Measurements from ENCODE around the gene PLPP1. TPM values are rescaled to one million over a fixed set of nuclear protein-coding genes. Genes with fewer than 3 reads are reported as not detected.

Gene PLPP1
- total RNA-seq, 3 donors from 2014 or later: 88.8 to 132 (median 122) TPM

GRCh38 chr5:55450050-55450765 is 84.6 kb downstream of the PLPP1 start:
- no peak for ATAC-seq
- Histone ChIP-seq H3K4me3 (no peak overlapping the region), H3K4me1 (ENCODE audit: low read depth) (peaks cover 5% of the 10 kb centered on the region), H3K9me3 (no peaks in the 10 kb centered on the region), H3K36me3 (ENCODE audit: low read depth) (no peaks in the 10 kb centered on the region)
- TF ChIP-seq CTCF (IDR thresholded peaks at IDR 0.05): no peak
- intact Hi-C loops (cut with DNase I, micrococcal nuclease): no loop called here
- DNase-seq: no peak

- H3K36me3 ChIP-seq (ENCODE audit: low read depth): no peaks in the 10 kb centered on the region
- ATAC-seq: no peak
- no peak overlapping the region for H3K4me3 ChIP-seq
- H3K4me1 ChIP-seq (ENCODE audit: low read depth): no peaks in the 10 kb centered on the region
- DNase-seq: no peak
- TF ChIP-seq CTCF (IDR thresholded peaks at IDR 0.05): no peak
- no peaks in the 10 kb centered on the region for H3K9me3 ChIP-seq
- intact Hi-C loops (cut with DNase I, micrococcal nuclease): no loop called here
These were observed 88.0 kb downstream of the PLPP1 start for GRCh38 chr5:55446640-55447351.

- no peaks in the 10 kb centered on the region for H3K9me3 ChIP-seq
- TF ChIP-seq CTCF (IDR thresholded peaks at IDR 0.05): no peak
- DNase-seq: no peak
- H3K4me3 ChIP-seq: no peak overlapping the region
- H3K4me1 ChIP-seq (ENCODE audit: low read depth): no peaks in the 10 kb centered on the region
- no peaks in the 10 kb centered on the region for H3K36me3 ChIP-seq (ENCODE audit: low read depth)
- ATAC-seq: no peak
- intact Hi-C loops (cut with DNase I, micrococcal nuclease): no loop called here
These were observed 89.0 kb downstream of the PLPP1 start for GRCh38 chr5:55445791-55446190.

- intact Hi-C loops (cut with DNase I, micrococcal nuclease): no loop called here
- no peak for DNase-seq
- TF ChIP-seq CTCF (IDR thresholded peaks at IDR 0.05): no peak
- no peak overlapping the region for H3K4me3 ChIP-seq
- no peak for ATAC-seq
- H3K4me1 ChIP-seq (ENCODE audit: low read depth): peaks cover 5% of the 10 kb centered on the region
- no peaks in the 10 kb centered on the region for H3K36me3 ChIP-seq (ENCODE audit: low read depth)
- H3K9me3 ChIP-seq: no peaks in the 10 kb centered on the region
These were observed 92.8 kb downstream of the PLPP1 start for GRCh38 chr5:55441954-55442353.

- no peak for DNase-seq
- H3K36me3 ChIP-seq (ENCODE audit: low read depth): no peaks in the 10 kb centered on the region
- H3K4me3 ChIP-seq: no peak overlapping the region
- intact Hi-C loops (cut with DNase I, micrococcal nuclease): no loop called here
- no peaks in the 10 kb centered on the region for H3K9me3 ChIP-seq
- no peak for ATAC-seq
- no peak for TF ChIP-seq CTCF (IDR thresholded peaks at IDR 0.05)
- H3K4me1 ChIP-seq (ENCODE audit: low read depth): peaks cover 5% of the 10 kb centered on the region
These were observed 93.5 kb downstream of the PLPP1 start for GRCh38 chr5:55441107-55441771.

Measured in mucosa of descending colon (tissue), 3 donors.